Liver (tissue), 3 donors: ENCODE results near the gene LEF1.

Experiments
- ATF3 ChIP-seq: IDR thresholded peaks from 2 replicates; pipeline ENCODE4 v1.6.1; 2016; ENCODE audit warnings: antibody characterized with exemption
- CTCF ChIP-seq: fragments of 150-350 bp; IDR thresholded peaks from 2 replicates; pipeline ENCODE4 v1.5.1; 2017; ENCODE audit warnings: improper control_type of control experiment, low read depth, low read length; ENCODE audit not compliant: missing input control
- FOXA1 ChIP-seq: IDR thresholded peaks from 2 replicates; pipeline ENCODE4 v1.6.1; 2016; ENCODE audit warnings: antibody characterized with exemption
- FOXA2 ChIP-seq: IDR thresholded peaks from 2 replicates; pipeline ENCODE4 v1.6.1; 2016; ENCODE audit warnings: antibody characterized with exemption
- JUND ChIP-seq, 2 donors: IDR thresholded peaks; 2 replicates each; pipeline ENCODE4 v1.6.1; 2016; ENCODE audit warnings: antibody characterized with exemption in 2 of 2
- MAX ChIP-seq: IDR thresholded peaks from 2 replicates; pipeline ENCODE4 v1.6.1; 2016; ENCODE audit warnings: antibody characterized with exemption
- NR2F2 ChIP-seq: IDR thresholded peaks from 2 replicates; pipeline ENCODE4 v1.6.1; 2016; ENCODE audit warnings: antibody characterized with exemption
- RAD21 ChIP-seq, 2 donors: IDR thresholded peaks; 2 replicates each; pipeline ENCODE4 v1.6.1; 2016; ENCODE audit warnings: antibody characterized with exemption in 2 of 2, mild to moderate bottlenecking in 2 of 2
- REST ChIP-seq: IDR thresholded peaks from 2 replicates; pipeline ENCODE4 v1.6.1; 2016; ENCODE audit warnings: antibody characterized with exemption, mild to moderate bottlenecking
- YY1 ChIP-seq: IDR thresholded peaks from 2 replicates; pipeline ENCODE4 v1.6.1; 2016; ENCODE audit warnings: antibody characterized with exemption, mild to moderate bottlenecking
- ZBTB33 ChIP-seq: IDR thresholded peaks from 2 replicates; pipeline ENCODE4 v1.6.1; 2016; ENCODE audit warnings: antibody characterized with exemption
- donor health status: healthy.
- donor health status: healthy.

- TF ChIP-seq CTCF = no peak
- TF ChIP-seq REST = no peak
- TF ChIP-seq MAX = no peak
- TF ChIP-seq ZBTB33 = no peak
- no peak for TF ChIP-seq YY1
- TF ChIP-seq RAD21 (IDR thresholded peaks at IDR 0.05) = no peak
- no peak for TF ChIP-seq FOXA1
- no peak for TF ChIP-seq NR2F2
- TF ChIP-seq JUND (IDR thresholded peaks at IDR 0.05) = no peak
- no peak for TF ChIP-seq FOXA2
- TF ChIP-seq ATF3 = no peak
These were observed 22.7 kb upstream of the LEF1 start for GRCh38 chr4:108191269-108191914.
